Measurements from ENCODE around the gene CCDC50. TPM values are rescaled to one million over a fixed set of nuclear protein-coding genes. Genes with fewer than 3 reads are reported as not detected.

CCDC50 gene
- total RNA-seq, 2 donors from 2014 or later: 11.8 to 12.7 TPM

DNA sequence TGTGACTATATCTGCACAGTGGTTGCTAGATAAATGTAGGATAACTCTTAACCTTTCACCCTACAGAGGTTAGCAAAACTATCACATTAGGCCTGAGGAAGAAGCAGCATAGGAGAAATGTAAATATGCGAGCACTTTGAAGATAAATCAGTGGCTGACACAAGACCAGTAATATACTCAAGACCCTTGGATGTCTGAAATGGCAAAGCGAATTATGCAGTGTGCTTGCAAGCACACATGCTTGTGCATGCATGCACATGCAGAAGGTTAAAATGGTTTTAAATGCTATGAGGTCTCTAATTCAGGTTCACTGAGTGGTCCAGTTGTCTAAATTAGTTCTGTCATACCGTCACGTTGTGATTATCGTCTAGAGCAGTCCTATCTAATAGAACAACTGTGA, 14.7 kb downstream of the CCDC50 start:
- Mint-ChIP-seq H3K4me3 (no peak overlapping the region), H3K27me3 (no peaks in the 10 kb centered on the region), H3K36me3 (ENCODE audit: low read depth) (no peaks in the 10 kb centered on the region), H3K4me1 (no peaks in the 10 kb centered on the region), H3K27ac (no peak overlapping the region)
- no peaks in the 10 kb centered on the region for H3K9me3 ChIP-seq (ENCODE audit: control insufficient read depth, low read length, poor library complexity, severe bottlenecking)
- DNase-seq: no peak
- no peak for ATAC-seq

DNA sequence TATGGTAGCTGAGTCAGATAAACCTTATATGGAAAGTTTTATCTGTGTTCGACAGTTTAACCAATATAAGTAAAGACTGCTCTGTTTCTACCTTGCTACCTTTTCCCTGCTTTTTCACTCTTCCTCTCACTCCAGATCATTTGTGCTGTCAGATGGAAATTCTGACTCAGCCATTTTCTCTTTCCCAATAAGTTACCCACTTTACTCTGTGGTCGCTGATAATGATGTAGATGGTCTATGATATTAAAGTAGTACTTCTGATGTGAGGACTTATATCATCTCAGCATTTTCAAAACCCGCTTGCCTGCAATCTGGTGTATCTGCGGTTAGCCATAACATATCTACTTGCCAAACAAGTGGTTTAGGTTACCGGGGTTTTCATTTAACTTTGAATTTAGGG, 16.1 kb downstream of the CCDC50 start:
- no peak overlapping the region for H3K27ac Mint-ChIP-seq
- DNase-seq (no peak), ATAC-seq (no peak)
- no peak overlapping the region for H3K4me3 Mint-ChIP-seq
- H3K4me1 Mint-ChIP-seq: no peaks in the 10 kb centered on the region
- H3K36me3 Mint-ChIP-seq (ENCODE audit: low read depth): no peaks in the 10 kb centered on the region
- no peaks in the 10 kb centered on the region for H3K9me3 ChIP-seq (ENCODE audit: control insufficient read depth, low read length, poor library complexity, severe bottlenecking)
- no peaks in the 10 kb centered on the region for H3K27me3 Mint-ChIP-seq

DNA sequence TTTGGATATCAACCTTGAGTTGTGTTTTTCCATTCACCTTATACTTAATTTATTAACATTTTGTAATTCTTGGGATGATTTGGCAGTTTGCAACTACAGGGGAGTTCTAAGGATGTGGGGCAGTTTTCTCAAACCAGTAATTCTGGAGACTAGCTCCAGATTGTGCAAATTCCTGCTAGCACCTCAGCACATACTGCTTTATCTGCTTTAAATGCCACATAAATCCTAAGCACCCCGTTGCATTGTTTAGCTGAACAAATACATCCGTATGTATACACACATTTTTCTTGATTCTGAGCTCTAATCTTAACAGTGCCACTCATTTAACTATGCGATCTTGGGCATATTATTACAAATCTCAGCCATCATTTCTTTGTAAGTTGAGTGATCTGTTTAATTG, 18.0 kb downstream of the CCDC50 start:
- H3K9me3 ChIP-seq (ENCODE audit: control insufficient read depth, low read length, poor library complexity, severe bottlenecking): no peaks in the 10 kb centered on the region
- H3K36me3 Mint-ChIP-seq (ENCODE audit: low read depth): no peaks in the 10 kb centered on the region
- ATAC-seq (no peak), DNase-seq (no peak)
- H3K4me1 Mint-ChIP-seq: no peaks in the 10 kb centered on the region
- H3K27me3 Mint-ChIP-seq: no peaks in the 10 kb centered on the region
- H3K27ac Mint-ChIP-seq: no peak overlapping the region
- no peak overlapping the region for H3K4me3 Mint-ChIP-seq

DNA sequence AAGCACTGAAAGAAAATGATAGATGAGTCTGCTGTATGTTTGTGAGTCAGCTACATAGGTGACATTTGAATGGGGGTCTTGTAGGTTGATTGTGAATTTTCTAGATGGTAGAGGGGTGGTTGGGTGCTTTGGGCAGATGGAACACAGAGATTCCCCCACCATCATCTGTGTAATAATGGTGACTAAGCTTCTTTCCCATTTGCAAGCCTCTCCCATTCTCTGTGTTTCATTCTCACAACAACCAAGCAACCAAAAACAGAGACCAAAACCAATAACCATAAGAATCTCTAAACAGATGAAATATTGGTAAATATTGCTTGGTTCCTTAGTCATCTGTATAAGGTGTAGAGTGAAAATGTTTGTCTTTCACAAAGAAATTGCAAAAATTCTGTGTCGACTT, 18.9 kb downstream of the CCDC50 start:
- no peaks in the 10 kb centered on the region for H3K9me3 ChIP-seq (ENCODE audit: control insufficient read depth, low read length, poor library complexity, severe bottlenecking)
- DNase-seq (no peak), ATAC-seq (no peak)
- H3K4me1 Mint-ChIP-seq: no peaks in the 10 kb centered on the region
- no peaks in the 10 kb centered on the region for H3K27me3 Mint-ChIP-seq
- H3K36me3 Mint-ChIP-seq (ENCODE audit: low read depth): no peaks in the 10 kb centered on the region
- H3K4me3 Mint-ChIP-seq: no peak overlapping the region
- H3K27ac Mint-ChIP-seq: no peak overlapping the region

DNA sequence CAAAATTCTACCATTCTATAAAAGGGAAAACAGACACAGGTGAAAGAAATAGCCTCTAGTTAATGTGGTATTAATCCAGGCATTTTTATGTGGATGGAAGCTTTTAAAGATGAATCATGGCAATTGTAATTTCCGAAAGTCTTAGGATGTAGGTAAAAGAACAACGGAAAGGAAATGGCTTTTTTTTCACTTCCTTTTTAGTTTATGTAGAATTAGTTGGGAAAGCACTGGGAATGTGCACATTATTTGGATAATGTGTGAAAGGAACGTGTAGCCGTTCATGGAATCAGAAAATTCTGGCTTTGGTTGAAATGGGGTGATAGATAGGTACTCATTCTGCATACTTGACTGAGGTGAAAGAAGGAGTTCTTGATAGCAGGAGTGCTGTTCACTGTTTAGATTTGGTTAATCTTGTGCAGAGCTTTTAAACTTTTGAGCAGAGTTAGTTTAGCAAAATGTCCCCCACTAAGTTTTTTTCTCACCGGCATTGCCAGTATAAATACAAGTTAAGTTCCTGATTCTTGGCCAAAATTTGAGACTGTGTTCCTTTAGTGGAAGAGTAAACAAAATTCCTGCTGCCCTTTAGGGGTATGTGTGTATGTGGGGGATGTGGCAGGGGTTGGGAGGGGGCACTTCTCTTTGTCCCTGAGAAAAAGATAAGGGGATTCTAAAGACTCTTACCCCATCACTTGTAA, 21.3 kb downstream of the CCDC50 start:
- H3K27ac Mint-ChIP-seq: no peak overlapping the region
- no peak for ATAC-seq
- H3K4me3 Mint-ChIP-seq: no peak overlapping the region
- no peaks in the 10 kb centered on the region for H3K36me3 Mint-ChIP-seq (ENCODE audit: low read depth)
- DNase-seq: no peak
- H3K4me1 Mint-ChIP-seq: no peaks in the 10 kb centered on the region
- H3K27me3 Mint-ChIP-seq: no peaks in the 10 kb centered on the region
- H3K9me3 ChIP-seq (ENCODE audit: control insufficient read depth, low read length, poor library complexity, severe bottlenecking): no peaks in the 10 kb centered on the region

DNA sequence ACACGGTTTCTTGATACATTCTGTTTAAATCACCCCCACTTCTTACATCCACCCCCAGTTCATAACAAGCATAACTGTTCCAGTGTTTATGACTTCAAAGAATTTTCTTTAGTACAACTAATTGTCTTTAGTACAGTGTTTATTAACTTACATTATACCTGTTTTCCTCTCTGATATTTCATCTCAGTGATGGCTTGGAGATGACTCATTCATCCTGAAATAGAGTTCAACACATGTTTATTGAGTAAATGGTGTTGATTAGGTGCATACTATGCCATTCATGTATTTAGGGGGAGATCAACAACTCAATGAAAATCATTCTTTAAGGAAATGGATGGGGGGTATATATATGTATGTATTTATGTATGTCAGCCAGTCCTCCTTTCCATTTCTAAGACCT, 22.8 kb downstream of the CCDC50 start:
- DNase-seq (no peak), ATAC-seq (no peak)
- H3K4me1 Mint-ChIP-seq: no peaks in the 10 kb centered on the region
- no peak overlapping the region for H3K27ac Mint-ChIP-seq
- H3K36me3 Mint-ChIP-seq (ENCODE audit: low read depth): no peaks in the 10 kb centered on the region
- H3K4me3 Mint-ChIP-seq: no peak overlapping the region
- no peaks in the 10 kb centered on the region for H3K27me3 Mint-ChIP-seq
- H3K9me3 ChIP-seq (ENCODE audit: control insufficient read depth, low read length, poor library complexity, severe bottlenecking): no peaks in the 10 kb centered on the region

DNA sequence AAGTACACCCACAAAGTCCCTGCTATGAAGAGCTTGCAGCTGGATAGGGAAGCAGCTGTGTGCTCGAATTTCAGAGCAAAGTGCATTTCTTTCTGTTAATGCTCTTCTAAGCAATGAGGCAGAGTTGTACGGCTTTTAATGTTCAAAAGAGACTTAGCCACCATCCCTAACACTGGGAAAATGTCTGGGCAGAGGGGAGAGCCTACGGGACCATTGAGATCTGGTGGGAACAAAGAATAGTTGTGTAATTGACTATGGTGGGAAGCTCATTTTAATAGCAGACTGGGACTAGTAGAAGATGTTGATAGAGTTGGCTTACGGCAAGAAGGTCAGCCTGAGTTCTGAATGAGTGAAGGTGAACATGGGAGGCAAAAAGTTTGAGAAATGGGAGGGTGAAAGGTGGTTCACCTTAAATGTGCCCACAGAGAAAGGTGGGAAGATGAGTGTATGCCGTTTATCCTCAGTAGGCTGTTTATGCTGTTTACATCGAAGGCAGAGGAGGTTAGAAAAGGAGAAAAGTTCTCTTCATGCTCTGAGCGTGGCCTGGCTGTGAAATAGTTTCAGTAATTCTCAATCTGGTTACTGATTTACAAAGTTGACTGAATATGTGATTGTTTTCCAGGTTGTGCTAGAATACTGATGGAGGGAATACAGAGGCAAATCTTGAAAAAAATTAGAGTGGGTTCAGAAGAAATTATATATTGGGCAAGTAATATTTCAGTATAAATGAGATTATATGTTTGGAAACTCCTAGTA, 24.0 kb downstream of the CCDC50 start:
- no peaks in the 10 kb centered on the region for H3K9me3 ChIP-seq (ENCODE audit: control insufficient read depth, low read length, poor library complexity, severe bottlenecking)
- no peak for DNase-seq
- H3K4me1 Mint-ChIP-seq: no peaks in the 10 kb centered on the region
- H3K27me3 Mint-ChIP-seq: no peaks in the 10 kb centered on the region
- ATAC-seq: no peak
- H3K27ac Mint-ChIP-seq: no peak overlapping the region
- H3K4me3 Mint-ChIP-seq: no peak overlapping the region
- H3K36me3 Mint-ChIP-seq (ENCODE audit: low read depth): no peaks in the 10 kb centered on the region

DNA sequence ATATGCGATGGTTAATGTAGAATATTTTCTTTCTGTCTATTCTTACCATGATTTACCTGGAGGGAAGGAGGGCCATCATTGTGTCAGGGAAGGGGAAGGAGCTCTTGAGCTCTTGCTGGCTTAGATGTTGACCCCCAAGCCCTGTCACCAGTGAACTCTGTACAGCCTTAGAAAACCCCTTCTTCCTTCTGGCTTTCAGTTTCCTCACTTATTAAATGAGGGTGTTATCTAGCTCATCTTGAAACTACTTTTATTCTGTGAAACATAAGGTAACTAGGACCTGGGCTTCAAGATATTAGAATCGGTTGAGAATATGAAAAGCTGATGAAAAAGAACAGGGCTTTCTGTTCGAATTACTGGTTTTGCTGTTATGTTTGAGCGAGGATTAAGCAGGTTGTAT, 26.2 kb downstream of the CCDC50 start:
- no peak for ATAC-seq
- Mint-ChIP-seq H3K4me3 (no peak overlapping the region), H3K36me3 (ENCODE audit: low read depth) (no peaks in the 10 kb centered on the region), H3K4me1 (peaks cover 2% of the 10 kb centered on the region), H3K27me3 (no peaks in the 10 kb centered on the region), H3K27ac (no peak overlapping the region)
- no peaks in the 10 kb centered on the region for H3K9me3 ChIP-seq (ENCODE audit: control insufficient read depth, low read length, poor library complexity, severe bottlenecking)
- no peak for DNase-seq

DNA sequence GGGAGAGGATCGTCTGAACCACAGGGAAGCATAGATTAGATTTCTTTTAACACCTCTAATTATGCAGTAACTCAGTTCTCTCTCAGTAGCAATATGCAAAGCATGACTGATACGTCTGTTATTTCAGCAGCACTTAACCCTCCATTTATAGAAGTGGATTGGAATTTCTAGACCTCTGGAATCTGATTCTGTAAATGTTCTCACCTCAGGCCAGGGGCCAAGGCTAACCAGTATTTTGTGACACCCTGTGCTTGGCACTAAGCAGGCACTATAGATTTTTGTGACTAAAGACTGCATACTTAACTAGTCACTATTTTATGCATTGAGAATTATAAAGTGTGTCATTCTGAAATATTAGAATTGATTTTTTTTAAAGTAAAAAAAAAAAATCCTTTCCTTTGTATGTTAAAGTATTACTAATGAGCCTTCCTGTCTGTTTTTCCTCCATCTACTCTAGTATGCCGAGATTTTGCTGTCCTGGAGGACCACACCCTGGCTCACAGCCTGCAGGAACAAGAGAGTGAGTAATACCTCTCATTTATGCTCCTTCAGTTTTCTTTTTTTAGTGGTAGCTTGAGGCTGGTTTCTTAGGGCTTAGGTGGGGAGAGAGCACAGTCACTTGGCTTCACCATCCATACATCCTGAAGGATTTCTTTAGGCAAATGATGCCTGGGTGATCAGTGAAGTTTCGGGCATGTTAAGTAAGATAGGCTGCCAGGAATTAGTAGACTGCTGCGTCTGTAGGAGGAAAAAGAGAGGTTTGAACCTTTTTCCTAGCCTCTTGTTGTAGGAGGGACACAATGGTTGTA, 27.6 kb downstream of the CCDC50 start:
- DNase-seq (no peak), ATAC-seq (no peak)
- no peak overlapping the region for H3K4me3 Mint-ChIP-seq
- H3K36me3 Mint-ChIP-seq (ENCODE audit: low read depth): no peaks in the 10 kb centered on the region
- H3K27me3 Mint-ChIP-seq: no peaks in the 10 kb centered on the region
- no peaks in the 10 kb centered on the region for H3K9me3 ChIP-seq (ENCODE audit: control insufficient read depth, low read length, poor library complexity, severe bottlenecking)
- H3K4me1 Mint-ChIP-seq: peaks cover 2% of the 10 kb centered on the region
- H3K27ac Mint-ChIP-seq: no peak overlapping the region

DNA sequence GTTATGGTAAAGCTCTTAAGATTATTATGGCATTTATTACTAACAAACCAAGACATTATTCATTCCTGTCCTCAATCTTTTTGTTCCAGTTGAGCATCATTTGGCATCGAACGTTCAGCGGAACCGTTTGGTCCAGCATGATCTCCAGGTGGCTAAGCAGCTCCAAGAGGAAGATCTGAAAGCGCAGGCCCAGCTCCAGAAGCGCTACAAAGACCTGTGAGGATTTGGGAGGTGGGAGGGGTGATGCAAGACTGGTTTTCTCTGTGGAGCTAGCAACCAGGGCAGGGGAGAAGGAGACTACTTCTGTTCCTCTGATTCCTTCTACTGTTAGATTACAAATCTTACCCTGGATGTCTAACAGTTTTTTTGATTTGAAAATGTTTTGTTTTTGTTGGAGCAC, 28.7 kb downstream of the CCDC50 start:
- H3K36me3 Mint-ChIP-seq (ENCODE audit: low read depth): no peaks in the 10 kb centered on the region

DNA sequence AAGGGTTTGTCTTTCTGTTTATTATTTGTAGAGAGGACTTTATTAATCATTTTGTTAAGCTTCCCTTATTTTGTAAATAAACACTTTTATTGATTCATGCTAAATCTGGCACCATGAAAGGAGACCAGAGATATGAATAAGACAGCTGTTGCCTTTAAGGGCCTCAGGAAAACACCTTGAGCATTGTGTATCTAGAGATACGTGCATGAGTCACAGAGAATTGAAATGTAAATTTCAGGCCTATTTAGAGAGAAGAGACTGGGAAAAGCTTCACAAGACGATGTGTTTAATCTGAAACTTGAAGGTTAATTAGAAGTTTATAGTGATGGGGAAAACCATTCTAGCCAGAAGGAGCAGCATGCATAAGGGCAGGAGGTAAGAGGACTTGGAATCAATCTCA, 29.7 kb downstream of the CCDC50 start:
- no peaks in the 10 kb centered on the region for H3K36me3 Mint-ChIP-seq (ENCODE audit: low read depth)
- H3K27me3 Mint-ChIP-seq: no peaks in the 10 kb centered on the region
- H3K9me3 ChIP-seq (ENCODE audit: control insufficient read depth, low read length, poor library complexity, severe bottlenecking): no peaks in the 10 kb centered on the region
- ATAC-seq: no peak
- no peak overlapping the region for H3K27ac Mint-ChIP-seq
- no peak for DNase-seq
- H3K4me1 Mint-ChIP-seq: peaks cover 2% of the 10 kb centered on the region
- H3K4me3 Mint-ChIP-seq: no peak overlapping the region

More for the DNA sequence above, 28.7 kb downstream of the CCDC50 start:
- DNase-seq (no peak), ATAC-seq (no peak)
- H3K4me1 Mint-ChIP-seq: peaks cover 2% of the 10 kb centered on the region
- no peak overlapping the region for H3K27ac Mint-ChIP-seq
- no peaks in the 10 kb centered on the region for H3K27me3 Mint-ChIP-seq
- no peak overlapping the region for H3K4me3 Mint-ChIP-seq
- H3K9me3 ChIP-seq (ENCODE audit: control insufficient read depth, low read length, poor library complexity, severe bottlenecking): no peaks in the 10 kb centered on the region

DNA sequence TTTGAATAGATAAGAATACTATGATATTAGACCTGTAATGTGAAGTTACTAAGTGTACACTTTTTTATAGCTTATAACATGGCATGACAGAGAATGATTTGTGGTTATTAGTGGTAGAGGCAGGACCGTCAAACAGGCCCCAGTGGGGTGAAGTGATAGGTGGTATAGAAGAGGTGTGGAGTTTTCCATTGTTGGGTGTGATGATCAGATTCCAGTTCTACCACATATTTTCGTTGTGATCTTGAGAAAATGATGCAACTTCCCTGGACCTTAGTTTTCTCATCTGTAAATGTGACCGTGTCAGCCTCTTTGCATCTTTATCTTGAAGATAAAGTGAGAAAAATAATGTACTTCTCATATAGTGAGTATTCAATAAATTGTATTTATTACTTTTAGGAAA, 31.4 kb downstream of the CCDC50 start:
- no peak for DNase-seq
- no peaks in the 10 kb centered on the region for H3K9me3 ChIP-seq (ENCODE audit: control insufficient read depth, low read length, poor library complexity, severe bottlenecking)
- Mint-ChIP-seq H3K27me3 (no peaks in the 10 kb centered on the region), H3K27ac (no peak overlapping the region), H3K36me3 (ENCODE audit: low read depth) (no peaks in the 10 kb centered on the region), H3K4me3 (no peak overlapping the region), H3K4me1 (peaks cover 2% of the 10 kb centered on the region)
- ATAC-seq: no peak

DNA sequence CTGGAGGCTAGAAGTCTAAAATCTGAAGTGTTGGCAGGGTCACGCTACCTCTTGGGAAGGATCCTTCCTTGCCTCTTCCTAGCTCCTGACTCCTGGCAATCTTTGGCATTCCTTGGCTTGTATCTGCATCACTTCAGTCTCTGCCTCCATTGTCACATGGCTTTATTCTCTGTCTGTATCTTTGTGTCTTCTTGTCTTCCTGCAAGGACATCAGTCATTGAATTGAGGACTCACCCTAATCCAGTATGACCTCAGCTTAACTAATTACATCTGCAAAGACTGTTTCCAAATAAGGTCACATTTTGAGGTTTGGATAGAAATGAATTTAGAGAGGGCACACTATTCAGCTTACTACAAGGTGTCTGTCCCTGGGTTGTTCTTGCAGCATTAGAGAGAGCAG, 32.3 kb downstream of the CCDC50 start:
- DNase-seq (no peak), ATAC-seq (no peak)
- H3K4me3 Mint-ChIP-seq: no peak overlapping the region
- no peaks in the 10 kb centered on the region for H3K36me3 Mint-ChIP-seq (ENCODE audit: low read depth)
- peaks cover 2% of the 10 kb centered on the region for H3K4me1 Mint-ChIP-seq
- H3K9me3 ChIP-seq (ENCODE audit: control insufficient read depth, low read length, poor library complexity, severe bottlenecking): no peaks in the 10 kb centered on the region
- no peak overlapping the region for H3K27ac Mint-ChIP-seq
- H3K27me3 Mint-ChIP-seq: no peaks in the 10 kb centered on the region
